Hepatocyte (in vitro differentiated cells): ENCODE measurements around the gene POC1A.

Experiments used
- CTCF ChIP-seq: fragments of 200-600 bp; sonication (generic); IDR thresholded peaks from 2 replicates; pipeline ENCODE4 v1.5.1; 2016; ENCODE audit warnings: antibody characterized with exemption, mild to moderate bottlenecking; ENCODE audit not compliant: poor library complexity
- EZH2 ChIP-seq: fragments of 200-600 bp; sonication (generic); IDR thresholded peaks from 2 replicates; pipeline ENCODE4 v1.6.1; 2016; ENCODE audit warnings: antibody characterized with exemption, mild to moderate bottlenecking, borderline replicate concordance

DNA sequence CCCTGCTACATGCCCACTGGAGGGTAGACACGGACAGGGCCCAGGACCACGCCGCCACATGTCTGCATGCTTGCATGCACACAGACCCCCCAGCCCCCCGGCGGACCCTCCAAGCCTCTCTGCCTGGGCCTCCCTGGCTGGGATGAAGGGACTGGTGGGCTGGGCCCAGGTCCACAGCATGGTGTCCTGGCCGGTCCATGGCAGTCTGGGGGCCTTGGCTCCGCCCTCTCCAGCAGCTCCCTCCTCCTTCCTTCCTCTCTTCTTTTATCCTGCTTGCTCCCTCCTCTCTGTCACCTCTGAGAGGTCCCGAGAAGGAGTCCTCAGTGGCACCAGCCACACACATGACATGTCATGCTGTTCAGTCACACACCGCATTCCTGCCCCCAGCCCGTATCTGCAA lies 122.3 kb downstream of the POC1A start:
- TF ChIP-seq EZH2 (no peak), CTCF (no peak)
